ENCODE measurements around the gene PLXNA1.

PLXNA1 gene

DNA sequence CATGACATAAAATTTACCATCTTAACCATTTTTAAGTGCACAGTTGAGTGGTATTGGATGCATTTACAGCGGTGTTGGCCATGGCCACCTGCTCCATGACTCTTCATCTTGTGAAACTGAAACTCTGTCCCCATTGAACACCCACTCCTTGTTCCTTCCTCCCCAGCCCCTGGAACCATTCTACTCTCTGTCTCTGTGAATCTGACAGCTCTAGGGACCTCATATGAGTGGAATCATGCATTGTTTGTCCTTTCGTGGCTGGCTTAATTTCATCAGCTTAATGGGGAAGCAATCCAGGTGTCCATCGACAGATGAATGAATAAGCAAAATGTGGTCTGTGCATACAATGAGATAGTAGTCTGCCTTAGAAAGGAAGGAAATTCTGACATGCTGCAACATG lies 42.5 kb downstream of the PLXNA1 start:
- DNase-seq = no peak

DNA sequence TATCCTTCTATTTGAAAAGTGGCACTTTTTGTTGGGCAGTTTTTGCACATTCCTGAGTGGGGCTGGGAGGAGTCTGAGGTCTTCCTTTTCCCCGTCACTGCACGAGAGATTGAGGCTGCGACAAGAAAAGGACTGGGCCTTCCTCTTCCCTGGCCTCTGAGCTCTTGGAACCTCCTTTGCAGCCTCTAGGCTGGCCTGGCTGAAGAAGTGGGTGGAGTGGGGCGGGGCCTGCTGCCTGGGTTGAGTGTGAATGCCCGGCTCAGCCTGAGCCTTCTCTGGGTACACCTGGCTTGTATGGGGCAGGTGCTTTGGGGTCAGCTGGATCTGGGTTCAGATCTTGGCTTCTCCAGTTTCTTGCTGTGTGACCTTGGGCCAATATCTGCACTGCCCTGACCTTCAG lies 43.1 kb downstream of the PLXNA1 start:
- DNase-seq = no peak

GRCh38 chr3:127026661-127027060 lies 43.7 kb downstream of the PLXNA1 start:
- DNase-seq = no peak

GRCh38 chr3:127027061-127027735 lies 44.3 kb downstream of the PLXNA1 start:
- no peak for DNase-seq

DNA sequence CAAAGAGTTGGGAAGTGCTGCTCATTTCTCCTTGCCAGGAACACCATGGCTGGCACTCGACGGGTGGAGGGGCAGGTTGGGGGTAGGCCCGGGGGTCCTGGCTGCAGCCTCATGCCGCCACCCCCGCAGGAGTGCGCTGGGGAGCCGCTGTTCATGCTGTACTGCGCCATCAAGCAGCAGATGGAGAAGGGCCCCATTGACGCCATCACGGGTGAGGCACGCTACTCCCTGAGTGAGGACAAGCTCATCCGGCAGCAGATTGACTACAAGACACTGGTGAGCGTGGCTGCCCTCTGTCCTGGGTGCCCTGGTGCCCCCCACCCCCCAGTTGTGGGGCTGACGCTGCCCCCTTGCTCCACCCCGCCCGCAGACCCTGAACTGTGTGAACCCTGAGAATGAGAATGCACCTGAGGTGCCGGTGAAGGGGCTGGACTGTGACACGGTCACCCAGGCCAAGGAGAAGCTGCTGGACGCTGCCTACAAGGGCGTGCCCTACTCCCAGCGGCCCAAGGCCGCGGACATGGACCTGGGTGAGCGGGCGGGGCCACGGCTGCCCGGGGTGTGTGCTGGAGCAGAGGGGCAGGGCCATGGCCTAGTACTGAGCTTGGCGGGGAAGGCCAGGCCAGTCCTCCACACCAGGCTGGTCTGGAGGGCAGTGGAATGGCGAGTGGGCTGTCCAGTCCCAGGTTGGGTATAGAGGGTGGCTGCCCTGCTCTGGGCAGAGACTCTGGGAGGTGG lies 45.1 kb downstream of the PLXNA1 start:
- no peak for DNase-seq

GRCh38 chr3:127028781-127029657 lies 46.1 kb downstream of the PLXNA1 start:
- no peak for DNase-seq

DNA sequence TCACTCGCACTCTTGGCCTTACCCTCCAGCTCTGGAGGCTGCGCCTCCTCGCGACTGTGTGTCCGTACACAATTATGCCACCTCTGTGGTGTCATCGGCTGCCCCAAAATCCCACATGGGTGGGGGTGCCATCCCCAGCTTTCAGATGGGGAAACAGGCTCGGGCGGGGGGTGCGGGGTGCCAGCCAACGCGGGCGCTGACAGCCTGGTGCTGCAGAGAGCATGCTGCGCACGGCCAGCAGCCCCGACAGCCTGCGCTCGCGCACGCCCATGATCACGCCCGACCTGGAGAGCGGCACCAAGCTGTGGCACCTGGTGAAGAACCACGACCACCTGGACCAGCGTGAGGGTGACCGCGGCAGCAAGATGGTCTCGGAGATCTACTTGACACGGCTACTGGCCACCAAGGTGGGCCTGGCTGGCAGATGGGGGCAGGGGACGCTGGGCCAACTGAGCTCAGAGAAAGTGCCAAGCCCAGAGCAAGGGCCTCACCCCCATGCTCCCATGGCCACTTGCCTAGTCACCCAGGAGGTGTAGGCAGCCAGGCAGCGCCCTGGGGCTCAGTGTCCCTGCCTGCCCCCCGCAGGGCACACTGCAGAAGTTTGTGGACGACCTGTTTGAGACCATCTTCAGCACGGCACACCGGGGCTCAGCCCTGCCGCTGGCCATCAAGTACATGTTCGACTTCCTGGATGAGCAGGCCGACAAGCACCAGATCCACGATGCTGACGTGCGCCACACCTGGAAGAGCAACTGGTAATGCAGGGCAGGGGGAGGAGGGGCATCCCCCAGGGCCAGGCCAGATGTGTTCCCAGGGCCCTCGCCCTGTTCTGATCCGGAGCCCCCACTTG lies 47.0 kb downstream of the PLXNA1 start:
- no peak for DNase-seq

- no peak for DNase-seq
These were observed 47.8 kb downstream of the PLXNA1 start for GRCh38 chr3:127030508-127031412.

- no peak for DNase-seq
These were observed 48.5 kb downstream of the PLXNA1 start for GRCh38 chr3:127031413-127031810.

DNA sequence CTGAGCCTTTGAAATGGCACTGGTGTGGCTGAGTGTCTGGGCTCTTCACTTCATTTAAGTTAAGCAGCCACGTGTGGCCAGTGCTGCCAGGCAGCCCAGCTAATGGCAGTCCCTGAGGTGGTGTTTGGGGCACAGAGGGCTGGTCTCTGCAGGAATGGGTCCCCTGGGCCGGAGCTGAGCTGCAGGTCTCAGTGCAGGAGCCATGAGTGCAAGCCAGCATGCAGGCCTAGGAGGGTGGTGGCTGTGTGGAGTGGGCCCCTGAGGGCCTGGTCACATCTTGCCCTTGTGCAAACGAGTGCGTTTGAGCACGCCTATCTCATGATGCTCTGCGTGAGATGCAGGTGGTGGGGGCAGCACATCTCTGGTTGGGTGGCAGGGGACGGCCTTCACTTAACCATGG lies 48.9 kb downstream of the PLXNA1 start:
- DNase-seq = no peak

GRCh38 chr3:127032296-127032990 lies 49.5 kb downstream of the PLXNA1 start:
- DNase-seq = no peak
